Calu3 (cell line): Measurements from ENCODE around the gene TUBA3D. TPM values are rescaled to one million over a fixed set of nuclear protein-coding genes. Genes with fewer than 3 reads are reported as not detected.
"Not testable (repeated sequence)": the region's sequence is repeated elsewhere in the genome, so short reads cannot be mapped to it uniquely, and the experiment has no call there.

Source experiments
- BruUV-seq: library from RNA; stranded (reverse); fragments of 400-500 nt; replicated peaks from 2 replicates; lab custom pipeline; 2021; lab: Mats Ljungman, UMichigan
- CTCF ChIA-PET: fragments of 300-600 bp; sonication (Branson Sonifier 250); formaldehyde crosslinking; loops from one replicate; lab custom pipeline; 2022; ENCODE audit warnings: antibody characterized with exemption; lab: Charles Lee
- DNase-seq: peaks from one replicate; pipeline ENCODE4 v3.0.0; 2022
- H3K27ac Mint-ChIP-seq: one replicate; pipeline ENCODE4 v1.8.0; 2022; ENCODE audit warnings: mixed read lengths; ENCODE audit not compliant: unreplicated experiment
- H3K27me3 Mint-ChIP-seq: one replicate; pipeline ENCODE4 v1.8.0; 2022; ENCODE audit warnings: mixed read lengths; ENCODE audit not compliant: unreplicated experiment
- H3K36me3 Mint-ChIP-seq: one replicate; pipeline ENCODE4 v1.8.0; 2022; ENCODE audit warnings: mild to moderate bottlenecking, moderate library complexity, mixed read lengths; ENCODE audit not compliant: insufficient read depth, unreplicated experiment
- H3K4me1 Mint-ChIP-seq: one replicate; pipeline ENCODE4 v1.8.0; 2022; ENCODE audit warnings: mild to moderate bottlenecking, low read depth, mixed read lengths; ENCODE audit not compliant: unreplicated experiment
- H3K4me3 Mint-ChIP-seq: one replicate; pipeline ENCODE4 v1.8.0; 2022; ENCODE audit warnings: mild to moderate bottlenecking, low read depth, moderate library complexity, mixed read lengths; ENCODE audit not compliant: unreplicated experiment
- H3K9me3 Mint-ChIP-seq: one replicate; pipeline ENCODE4 v1.8.0; 2022; ENCODE audit warnings: low read depth, mixed read lengths; ENCODE audit not compliant: unreplicated experiment
- CTCF ChIP-seq: fragments of 200-600 bp; IDR thresholded peaks from one replicate; pipeline ENCODE4 v1.8.0; 2022; ENCODE audit warnings: antibody characterized with exemption; ENCODE audit not compliant: unreplicated experiment
- intact Hi-C: fragments of 100-400 bp; cut with micrococcal nuclease; formaldehyde crosslinking; loops from one replicate; pipeline ENCODE4 v1.10.0; 2022; ENCODE audit not compliant: unreplicated experiment
- microRNA-seq: library from miRNA; unstranded; fragments of <30 nt; microRNA quantifications from one replicate; pipeline ENCODE4 v1.2.0, GENCODE V29; 2022
- total RNA-seq: library from RNA; stranded (reverse); gene quantifications from 2 replicates; pipeline ENCODE4 v1.2.3, GENCODE V29; 2022

Gene TUBA3D
- total RNA-seq, 1 experiment from 2014 or later, result not detected

- H3K4me3 Mint-ChIP-seq, H3K4me1 Mint-ChIP-seq, H3K9me3 Mint-ChIP-seq, H3K36me3 Mint-ChIP-seq, H3K27ac Mint-ChIP-seq, H3K27me3 Mint-ChIP-seq, intact Hi-C loops, DNase-seq, BruUV-seq, CTCF ChIA-PET: not testable (repeated sequence)
Observed at GRCh38 chr2:131528981-131529863, 53.3 kb downstream of the TUBA3D start.

GRCh38 chr2:131529864-131530445, 54.0 kb downstream of the TUBA3D start:
- DNase-seq, CTCF ChIA-PET, H3K27me3 Mint-ChIP-seq, H3K27ac Mint-ChIP-seq, H3K9me3 Mint-ChIP-seq, BruUV-seq, H3K4me3 Mint-ChIP-seq, H3K4me1 Mint-ChIP-seq, H3K36me3 Mint-ChIP-seq, intact Hi-C loops: not testable (repeated sequence)

GRCh38 chr2:131530626-131531344, 54.9 kb downstream of the TUBA3D start:
- H3K4me1 Mint-ChIP-seq, CTCF ChIA-PET, H3K27ac Mint-ChIP-seq, H3K36me3 Mint-ChIP-seq, BruUV-seq, intact Hi-C loops, DNase-seq, H3K4me3 Mint-ChIP-seq, H3K9me3 Mint-ChIP-seq, H3K27me3 Mint-ChIP-seq: not testable (repeated sequence)
- TF ChIP-seq CTCF, result peak; percentile 19

GRCh38 chr2:131531547-131532185, 55.7 kb downstream of the TUBA3D start:
- CTCF ChIA-PET, DNase-seq, H3K9me3 Mint-ChIP-seq, BruUV-seq, intact Hi-C loops, H3K27me3 Mint-ChIP-seq, H3K27ac Mint-ChIP-seq, H3K4me1 Mint-ChIP-seq, H3K4me3 Mint-ChIP-seq, H3K36me3 Mint-ChIP-seq: not testable (repeated sequence)

Small RNA genes within 50 kb of the gene (microRNA-seq; reads per million reads assigned to microRNA genes)
- gene MIR4784, result not detected

Other genes starting within 250 kb of the TUBA3D start
- 0.17 and 0.24 TPM in 2 replicates for gene RAB6D, start 112.0 kb upstream of the TUBA3D start, total RNA-seq
- 100 and 108 TPM in 2 replicates for gene MZT2A, start 16.3 kb downstream of the TUBA3D start, total RNA-seq
- gene CCDC74A, start 51.8 kb downstream of the TUBA3D start, total RNA-seq, result 1.2 and 2.0 TPM in 2 replicates